A549 (cell line): ENCODE results near the gene SLC17A9. TPM values are rescaled to one million over a fixed set of nuclear protein-coding genes. Genes with fewer than 3 reads are reported as not detected.

Source experiments
- ATAC-seq, 2 experiments: fragments of 200-7000 bp in 1 of 2; fragments of >200 bp in 1 of 2; cut with Nextera tagmentation in 1 of 2; cut with Tn5 transposase in 1 of 2; 3 replicates each; pipeline versions ENCODE4 v1.8.0 to v1.9.1; 2018 to 2020; ENCODE audit warnings: mild to moderate bottlenecking in 1 of 2, moderate library complexity in 1 of 2
- CTCF ChIA-PET: fragments of 300-600 bp; sonication (Branson Sonifier 250); formaldehyde crosslinking; extraction: SDS; loops from one replicate; lab custom pipeline; 2021; ENCODE audit warnings: antibody characterized with exemption, inconsistent platforms; lab: Yijun Ruan, JAX
- POLR2A ChIA-PET: fragments of 350-600 bp; formaldehyde crosslinking; extraction: SDS; loops from one replicate; lab custom pipeline; 2021; ENCODE audit warnings: antibody characterized with exemption, inconsistent platforms; lab: Yijun Ruan, JAX
- DNase-seq, 2 experiments: peaks; one replicate each; pipeline versions ENCODE4 v3.0.0 to v3.0.0-alpha.2; 2011 to 2016; ENCODE audit warnings: low read depth in 1 of 2, low spot score in 1 of 2
- FAIRE-seq: peaks from 2 replicates; lab custom pipeline; 2011; peaks lifted over from hg19 to GRCh38; lab: Jason Lieb, UNC
- H3K27ac ChIP-seq, 2 experiments: fragments of >200 bp; sonication (Bioruptor Twin); formaldehyde crosslinking; 3 replicates each; pipeline ENCODE4 v1.5.1; 2016 to 2017
- H3K4me1 ChIP-seq: fragments of >200 bp; sonication (Bioruptor Twin); formaldehyde crosslinking; 3 replicates; pipeline ENCODE4 v1.6.1; 2016
- H3K4me2 ChIP-seq: fragments of >200 bp; sonication (Bioruptor Twin); formaldehyde crosslinking; 3 replicates; pipeline ENCODE4 v1.6.1; 2016
- H3K4me3 ChIP-seq: fragments of >200 bp; sonication (Bioruptor Twin); formaldehyde crosslinking; 3 replicates; pipeline ENCODE4 v1.5.1; 2016
- H3K9me3 ChIP-seq: fragments of >200 bp; sonication (Bioruptor Twin); formaldehyde crosslinking; 3 replicates; pipeline ENCODE4 v1.6.1; 2016
- BCL3 ChIP-seq: fragments of >200 bp; sonication (Bioruptor Twin); formaldehyde crosslinking; IDR thresholded peaks from 3 replicates; pipeline ENCODE4 v1.6.1; 2016
- CTCF ChIP-seq: fragments of >200 bp; sonication (Bioruptor Twin); formaldehyde crosslinking; IDR thresholded peaks from 3 replicates; pipeline ENCODE4 v1.5.1; 2016
- EHF ChIP-seq: fragments of 250-450 bp; sonication (Bioruptor Pico); IDR thresholded peaks from 2 replicates; pipeline ENCODE4 v1.5.0; 2020; ENCODE audit warnings: mild to moderate bottlenecking
- FOSL2 ChIP-seq, 2 experiments: fragments of 450-650 bp in 1 of 2; fragments of >200 bp in 1 of 2; sonication (Bioruptor Twin) in 1 of 2; formaldehyde crosslinking; IDR thresholded peaks; 2 replicates each; pipeline versions ENCODE4 v1.5.0 to v1.6.1; 2016 to 2020; ENCODE audit warnings: mild to moderate bottlenecking in 1 of 2, moderate library complexity in 1 of 2
- GATA3 ChIP-seq: IDR thresholded peaks from 2 replicates; pipeline ENCODE4 v1.6.1; 2012; ENCODE audit warnings: borderline replicate concordance
- JUN ChIP-seq, 2 experiments: fragments of >200 bp; sonication (Bioruptor Twin); formaldehyde crosslinking; IDR thresholded peaks; 2 replicates in 1 of 2; 3 replicates in 1 of 2; pipeline ENCODE4 v1.6.1; 2016 to 2017
- MAFK ChIP-seq: fragments of 450-650 bp; IDR thresholded peaks from 2 replicates; pipeline ENCODE4 v1.6.1; 2014; ENCODE audit not compliant: partially characterized antibody
- MAX ChIP-seq: IDR thresholded peaks from 2 replicates; pipeline ENCODE4 v1.6.1; 2012
- MYC ChIP-seq: IDR thresholded peaks from 2 replicates; pipeline ENCODE4 v1.6.1; 2012; ENCODE audit warnings: mild to moderate bottlenecking, inconsistent platforms, low read length, improper control_type of control experiment, borderline replicate concordance
- NFE2L2 ChIP-seq: fragments of 150-350 bp; conservative IDR thresholded peaks from 2 replicates; pipeline ENCODE4 v1.6.1; 2014; ENCODE audit warnings: low read length
- PHF8 ChIP-seq: fragments of 200-600 bp; sonication (generic); IDR thresholded peaks from 2 replicates; pipeline ENCODE4 v1.6.1; 2016; ENCODE audit warnings: low read depth, mild to moderate bottlenecking, antibody characterized with exemption, moderate library complexity, borderline replicate concordance
- REST ChIP-seq: fragments of 200-600 bp; sonication (generic); IDR thresholded peaks from 2 replicates; pipeline ENCODE4 v1.6.1; 2016; ENCODE audit warnings: antibody characterized with exemption, mild to moderate bottlenecking, moderate library complexity
- TP53 ChIP-seq: fragments of 250-450 bp; sonication (Bioruptor Pico); IDR thresholded peaks from 2 replicates; pipeline ENCODE4 v1.5.0; 2021; ENCODE audit warnings: mild to moderate bottlenecking, moderate library complexity
- USF2 ChIP-seq: fragments of 450-650 bp; IDR thresholded peaks from 2 replicates; pipeline ENCODE4 v1.6.1; 2014; ENCODE audit warnings: antibody characterized with exemption
- ZSCAN20 ChIP-seq: fragments of 250-450 bp; sonication (Bioruptor Pico); IDR thresholded peaks from 2 replicates; pipeline ENCODE4 v1.8.0; 2022; ENCODE audit warnings: mild to moderate bottlenecking, moderate library complexity
- WGBS: methylation state at CpG from one replicate; pipeline ENCODE4 v1.1.6; 2017; ENCODE audit errors: missing lambda C conversion rate; 5-methylcytosine and 5-hydroxymethylcytosine counted together
- polyA plus RNA-seq, 4 experiments: library from polyadenylated mRNA; depleted of rRNA in 3 of 4; stranded (reverse); fragments of >200 nt; fragmentation: RNase III in 1 of 4; extraction: RNeasy Plus Mini Kit Qiagen cat#74134 plus additional on column Dnase treatment in 1 of 4; gene quantifications; 2 replicates in 3 of 4; 3 replicates in 1 of 4; pipeline ENCODE4 v1.2.3, GENCODE V29; 2011 to 2017

The SLC17A9 gene
- polyA plus RNA-seq, 2 of the 4 experiments (the other 2 are of a cell fraction): 0.05 TPM; not detected in 1

- no peaks in the 10 kb centered on the region for H3K9me3 ChIP-seq
These were observed 14.2 kb upstream of the SLC17A9 start, which contains the start of gene GID8 for GRCh38 chr20:62938105-62938888. Gene GID8 (plus strand): TSS chr20:62938147. CDS start chr20:62941503, 3,356 bp downstream.

DNA sequence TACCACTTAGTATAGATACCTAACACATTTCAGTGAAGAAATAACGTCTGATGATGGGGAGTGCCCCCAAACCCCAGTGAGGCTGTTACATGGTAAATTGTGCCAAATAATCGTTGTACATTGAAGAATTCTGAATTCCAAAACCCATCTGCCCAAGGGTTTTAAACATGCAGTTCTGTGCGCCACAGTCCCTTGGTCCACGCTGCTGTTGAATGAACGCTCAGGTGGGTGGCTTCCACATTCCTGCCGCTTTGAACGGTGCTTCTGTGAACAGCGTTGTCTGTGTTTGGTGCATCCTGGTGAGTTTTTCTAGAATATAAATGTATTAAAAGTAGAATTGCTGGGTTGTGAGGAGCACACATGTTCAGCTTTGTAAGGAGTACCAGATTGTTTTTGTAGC, 11.6 kb upstream of the SLC17A9 start:
- TF ChIP-seq EHF (CRISPR knock-in tag): no peak
- TF ChIP-seq FOSL2 (IDR thresholded peaks at IDR 0.05): no peak
- no peak for TF ChIP-seq FOSL2 (CRISPR knock-in tag; IDR thresholded peaks at IDR 0.05)
- TF ChIP-seq USF2: no peak
- TF ChIP-seq PHF8: no peak
- TF ChIP-seq TP53 (CRISPR knock-in tag): no peak
- TF ChIP-seq NFE2L2: no peak
- no peak for TF ChIP-seq MAX
- TF ChIP-seq REST: no peak
- no peak for TF ChIP-seq MYC
- no peak for TF ChIP-seq BCL3
- TF ChIP-seq MAFK: no peak
- TF ChIP-seq CTCF: no peak
- H3K27ac ChIP-seq: no peak overlapping the region
- ATAC-seq (no peak), DNase-seq (no peak), FAIRE-seq (no peak)
- no peaks in the 10 kb centered on the region for H3K9me3 ChIP-seq
- H3K4me1 ChIP-seq: peaks cover 18% of the 10 kb centered on the region
- 82% methylated on average over 8 of the region's 8 CpGs for WGBS
- POLR2A ChIA-PET: no interaction called here
- H3K4me3 ChIP-seq: no peak overlapping the region
- no peak overlapping the region for H3K4me2 ChIP-seq
- CTCF ChIA-PET: no interaction called here

More at GRCh38 chr20:62938105-62938888, 14.2 kb upstream of the SLC17A9 start, which contains the start of gene GID8:
- TF ChIP-seq FOSL2 (IDR thresholded peaks at IDR 0.05) (no peak), FOSL2 (CRISPR knock-in tag; IDR thresholded peaks at IDR 0.05) (no peak), GATA3 (peak; percentile 7; the same call in 1 of the 2 replicates), ZSCAN20 (CRISPR knock-in tag) (no peak), CTCF (0 out of 3 replicates have a peak, but pooled peaks have one; percentile 8), PHF8 (peak; percentile 41; the same call in 1 of the 2 replicates), JUN (IDR thresholded peaks at IDR 0.05) (peak in 1 of 2 experiments; percentile 75; a peak in 2 of 5 replicates)
- Histone ChIP-seq H3K4me2 (peak within 1 kb of the TSS; percentile 86), H3K4me3 (peak within 1 kb of the TSS; percentile 68), H3K27ac (peak within 1 kb of the TSS; percentile 91 to 94), H3K4me1 (peaks cover 28% of the 10 kb centered on the region)
- ATAC-seq (peak; percentile 57 to 79), FAIRE-seq (no peak), DNase-seq (peak; percentile 37 to 38)
- 2% methylated on average over 24 of the region's 79 CpGs for WGBS
- POLR2A ChIA-PET: interaction anchor here (0.7 to 1.7 kb wide), 5 partner anchors 10 to 63 kb away, joined by 3 to 12 read pairs (median 4); partner anchors contain the start of gene DIDO1
- CTCF ChIA-PET: interaction anchor here (0.9 to 2.8 kb wide), 7 partner anchors 12 to 71 kb away, joined by 3 to 14 read pairs (median 4); partner anchors contain the start of gene DIDO1
